Sigmoid colon (tissue), 7 donors: ENCODE data around the gene APCDD1. TPM values are rescaled to one million over a fixed set of nuclear protein-coding genes. Genes with fewer than 3 reads are reported as not detected.

ENCODE experiments used
- DNase-seq: peaks from one replicate; pipeline ENCODE4 v3.0.0-alpha.2; 2019
- H3K27ac ChIP-seq, 4 donors: fragments of 200-600 bp; sonication (generic); one replicate each; pipeline ENCODE4 v1.5.1; 2016 to 2019; ENCODE audit warnings: mild to moderate bottlenecking in 1 of 4
- H3K27me3 ChIP-seq, 3 donors: fragments of 200-600 bp; sonication (generic); one replicate each; pipeline ENCODE4 v1.5.1; 2019; ENCODE audit warnings: mild to moderate bottlenecking in 1 of 3
- H3K36me3 ChIP-seq, 4 donors: fragments of 200-600 bp; sonication (generic); one replicate each; pipeline ENCODE4 v1.5.1; 2016 to 2019
- H3K4me1 ChIP-seq, 4 donors: fragments of 200-600 bp; sonication (generic); one replicate each; pipeline ENCODE4 v1.5.1; 2017 to 2019
- H3K4me3 ChIP-seq, 4 donors: fragments of 200-600 bp; sonication (generic); one replicate each; pipeline ENCODE4 v1.5.1; 2017 to 2019; ENCODE audit warnings: mild to moderate bottlenecking in 2 of 4, moderate library complexity in 1 of 4
- H3K9me3 ChIP-seq, 4 donors: fragments of 200-600 bp in 3 of 4; sonication (generic) in 3 of 4; one replicate each; pipeline versions ENCODE4 v1.5.1 to v1.6.1; 2013 to 2019
- CTCF ChIP-seq, 4 experiments: fragments of 450-650 bp in 3 of 4; fragments of 200-600 bp in 1 of 4; IDR thresholded peaks; one replicate each; pipeline ENCODE4 v1.5.1; 2016 to 2019; ENCODE audit warnings: antibody characterized with exemption in 4 of 4, mild to moderate bottlenecking in 3 of 4, moderate library complexity in 2 of 4
- EP300 ChIP-seq, 4 donors: sonication (generic); formaldehyde crosslinking; IDR thresholded peaks; one replicate each; pipeline ENCODE4 v1.6.1; 2017; ENCODE audit warnings: antibody characterized with exemption in 4 of 4
- POLR2A ChIP-seq, 2 donors: fragments of 450-650 bp; IDR thresholded peaks; one replicate each; pipeline ENCODE4 v1.6.1; 2016; ENCODE audit warnings: antibody characterized with exemption in 2 of 2, mild to moderate bottlenecking in 2 of 2, moderate library complexity in 2 of 2
- POLR2AphosphoS5 ChIP-seq, 4 donors: sonication (generic); formaldehyde crosslinking; IDR thresholded peaks; one replicate each; pipeline ENCODE4 v1.6.1; 2017; ENCODE audit warnings: antibody characterized with exemption in 4 of 4
- WGBS, 2 donors: extraction: QIAGEN DNeasy Blood & Tissue Kit; methylation state at CpG; one replicate each; pipeline ENCODE4 v1.1.7; 2013; 5-methylcytosine and 5-hydroxymethylcytosine counted together
- intact Hi-C: fragments of 100-400 bp; cut with DNase I; formaldehyde crosslinking; loops from one replicate; pipeline ENCODE4 v1.15.1; 2023
- polyA plus RNA-seq, 3 donors: library from polyadenylated mRNA; stranded (reverse); fragments of 200-250 nt; gene quantifications; one replicate each; pipeline ENCODE4 v1.2.3, GENCODE V29; 2013
- total RNA-seq, 4 donors: library from RNA; depleted of rRNA; stranded (reverse); fragments of >200 nt; gene quantifications; one replicate each; pipeline ENCODE4 v1.1.0, GENCODE V29; 2016
- donor health status: healthy with polysubstance abuse.
- donor health status: Bipolar disorder and iron deficiency.
- donor health status: healthy.

The APCDD1 gene
- total and polyA plus RNA-seq, 7 donors, result 2.8 to 42.1 (median 12.9) TPM

GRCh38 chr18:10421859-10422258 is 32.6 kb upstream of the APCDD1 start:
- no peak for TF ChIP-seq CTCF (IDR thresholded peaks at IDR 0.05)
- TF ChIP-seq POLR2A (IDR thresholded peaks at IDR 0.05), result no peak
- no peak for TF ChIP-seq POLR2AphosphoS5 (IDR thresholded peaks at IDR 0.05)
- no peak for TF ChIP-seq EP300 (IDR thresholded peaks at IDR 0.05)
- H3K4me3 ChIP-seq, result no peak overlapping the region
- H3K36me3 ChIP-seq, result no peaks in the 10 kb centered on the region
- no peaks in the 10 kb centered on the region for H3K9me3 ChIP-seq
- H3K4me1 ChIP-seq, result peaks cover 0 to 5% (median 2%) of the 10 kb centered on the region in 4 donors
- H3K27me3 ChIP-seq, result peaks cover 0 to 36% (median 0%) of the 10 kb centered on the region in 3 donors
- intact Hi-C loops, result no loop called here
- no peak for DNase-seq
- 42 to 76% methylated on average over 5 of the region's 5 CpGs for WGBS, 2 donors
- no peak overlapping the region for H3K27ac ChIP-seq

- no peak for DNase-seq
- H3K4me1 ChIP-seq, result no peaks in the 10 kb centered on the region
- intact Hi-C loops, result no loop called here
- no peak overlapping the region for H3K4me3 ChIP-seq
- H3K9me3 ChIP-seq, result no peaks in the 10 kb centered on the region
- TF ChIP-seq POLR2A (IDR thresholded peaks at IDR 0.05) (no peak), EP300 (IDR thresholded peaks at IDR 0.05) (no peak), CTCF (IDR thresholded peaks at IDR 0.05) (no peak), POLR2AphosphoS5 (IDR thresholded peaks at IDR 0.05) (no peak)
- H3K27ac ChIP-seq, result no peak overlapping the region
- no peaks in the 10 kb centered on the region for H3K36me3 ChIP-seq
- 87 to 90% methylated on average over 6 of the region's 6 CpGs for WGBS, 2 donors
- peaks cover 0 to 44% (median 0%) of the 10 kb centered on the region in 3 donors for H3K27me3 ChIP-seq
Observed at GRCh38 chr18:10422731-10423130, 31.7 kb upstream of the APCDD1 start.

- no peaks in the 10 kb centered on the region for H3K9me3 ChIP-seq
- TF ChIP-seq CTCF (IDR thresholded peaks at IDR 0.05) (no peak), POLR2AphosphoS5 (IDR thresholded peaks at IDR 0.05) (no peak), POLR2A (IDR thresholded peaks at IDR 0.05) (no peak), EP300 (IDR thresholded peaks at IDR 0.05) (no peak)
- H3K27me3 ChIP-seq, result peaks cover 0 to 57% (median 0%) of the 10 kb centered on the region in 3 donors
- 61 to 80% methylated on average over 7 of the region's 7 CpGs for WGBS, 2 donors
- intact Hi-C loops, result no loop called here
- H3K4me3 ChIP-seq, result no peak overlapping the region
- DNase-seq, result no peak
- H3K27ac ChIP-seq, result no peak overlapping the region
- no peaks in the 10 kb centered on the region for H3K4me1 ChIP-seq
- no peaks in the 10 kb centered on the region for H3K36me3 ChIP-seq
Observed at GRCh38 chr18:10424585-10425307, 29.7 kb upstream of the APCDD1 start.

GRCh38 chr18:10430677-10431076 is 23.8 kb upstream of the APCDD1 start:
- Histone ChIP-seq H3K27ac (no peak overlapping the region), H3K9me3 (no peaks in the 10 kb centered on the region), H3K4me1 (peaks cover 0 to 26% (median 12%) of the 10 kb centered on the region in 4 donors), H3K4me3 (no peak overlapping the region), H3K36me3 (no peaks in the 10 kb centered on the region), H3K27me3 (peaks cover 0 to 55% (median 0%) of the 10 kb centered on the region in 3 donors)
- DNase-seq, result no peak
- no peak for TF ChIP-seq EP300 (IDR thresholded peaks at IDR 0.05)
- intact Hi-C loops, result no loop called here
- 15 to 82% methylated on average over 4 of the region's 4 CpGs for WGBS, 2 donors

GRCh38 chr18:10431680-10432079 is 22.8 kb upstream of the APCDD1 start:
- TF ChIP-seq EP300 (IDR thresholded peaks at IDR 0.05), result no peak
- no peak for TF ChIP-seq POLR2AphosphoS5 (IDR thresholded peaks at IDR 0.05)
- no peak for TF ChIP-seq POLR2A (IDR thresholded peaks at IDR 0.05)
- TF ChIP-seq CTCF (IDR thresholded peaks at IDR 0.05), result no peak
- WGBS, 2 donors, result 54 to 74% methylated on average over 2 of the region's 2 CpGs
- intact Hi-C loops, result no loop called here

More at GRCh38 chr18:10431680-10432079, 22.8 kb upstream of the APCDD1 start:
- H3K27me3 ChIP-seq, result peaks cover 0 to 61% (median 7%) of the 10 kb centered on the region in 3 donors
- H3K36me3 ChIP-seq, result no peaks in the 10 kb centered on the region
- H3K27ac ChIP-seq, result no peak overlapping the region
- H3K4me3 ChIP-seq, result no peak overlapping the region
- no peaks in the 10 kb centered on the region for H3K9me3 ChIP-seq
- DNase-seq, result no peak
- H3K4me1 ChIP-seq, result peaks cover 0 to 26% (median 12%) of the 10 kb centered on the region in 4 donors
